LNCaP clone FGC (cell line): ENCODE measurements around the gene AKR1D1.

ENCODE experiments used
- DNase-seq: peaks from one replicate; pipeline ENCODE4 v3.0.0-alpha.2; 2011; ENCODE audit warnings: low read depth
- H3K4me3 ChIP-seq: 2 replicates; pipeline ENCODE4 v1.5.1; 2011; ENCODE audit warnings: mild to moderate bottlenecking, low read depth, low read length, control low read depth
- TF ChIP-seq, protein P1 (sequence below): IDR thresholded peaks from 2 replicates; pipeline ENCODE4 v1.5.1; 2012; ENCODE audit warnings: mild to moderate bottlenecking; ENCODE audit not compliant: control insufficient read depth, insufficient read depth; ENCODE audit errors: extremely low read depth

The AKR1D1 gene

GRCh38 chr7:138063400-138063799 is 12.9 kb upstream of the AKR1D1 start:
- DNase-seq: no peak
- no peak overlapping the region for H3K4me3 ChIP-seq
- TF ChIP-seq, protein P1, sequence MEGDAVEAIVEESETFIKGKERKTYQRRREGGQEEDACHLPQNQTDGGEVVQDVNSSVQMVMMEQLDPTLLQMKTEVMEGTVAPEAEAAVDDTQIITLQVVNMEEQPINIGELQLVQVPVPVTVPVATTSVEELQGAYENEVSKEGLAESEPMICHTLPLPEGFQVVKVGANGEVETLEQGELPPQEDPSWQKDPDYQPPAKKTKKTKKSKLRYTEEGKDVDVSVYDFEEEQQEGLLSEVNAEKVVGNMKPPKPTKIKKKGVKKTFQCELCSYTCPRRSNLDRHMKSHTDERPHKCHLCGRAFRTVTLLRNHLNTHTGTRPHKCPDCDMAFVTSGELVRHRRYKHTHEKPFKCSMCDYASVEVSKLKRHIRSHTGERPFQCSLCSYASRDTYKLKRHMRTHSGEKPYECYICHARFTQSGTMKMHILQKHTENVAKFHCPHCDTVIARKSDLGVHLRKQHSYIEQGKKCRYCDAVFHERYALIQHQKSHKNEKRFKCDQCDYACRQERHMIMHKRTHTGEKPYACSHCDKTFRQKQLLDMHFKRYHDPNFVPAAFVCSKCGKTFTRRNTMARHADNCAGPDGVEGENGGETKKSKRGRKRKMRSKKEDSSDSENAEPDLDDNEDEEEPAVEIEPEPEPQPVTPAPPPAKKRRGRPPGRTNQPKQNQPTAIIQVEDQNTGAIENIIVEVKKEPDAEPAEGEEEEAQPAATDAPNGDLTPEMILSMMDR: no peak

- DNase-seq: no peak
- TF ChIP-seq, protein P1: no peak
- no peak overlapping the region for H3K4me3 ChIP-seq
Observed at GRCh38 chr7:138064856-138065357, 11.4 kb upstream of the AKR1D1 start.

DNA sequence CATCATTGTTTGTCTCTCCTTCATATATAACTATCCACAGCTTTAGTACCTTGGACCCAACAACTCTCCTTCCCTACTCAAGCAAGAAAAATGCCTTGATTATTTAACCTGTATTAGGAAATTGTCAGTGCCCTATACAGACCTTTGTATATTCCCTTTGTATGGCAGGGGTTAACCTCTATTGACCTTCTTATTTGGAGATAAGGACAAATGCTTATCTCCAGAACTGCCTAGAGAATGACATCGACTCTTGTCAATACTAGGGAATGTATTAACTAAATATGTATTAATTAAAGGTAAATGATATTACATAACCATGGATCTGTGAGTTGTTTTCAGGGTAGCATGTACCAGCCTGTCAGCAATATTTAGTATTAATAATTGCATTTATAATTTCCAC is 10.4 kb upstream of the AKR1D1 start:
- H3K4me3 ChIP-seq: no peak overlapping the region
- DNase-seq: no peak
- TF ChIP-seq, protein P1: no peak

DNA sequence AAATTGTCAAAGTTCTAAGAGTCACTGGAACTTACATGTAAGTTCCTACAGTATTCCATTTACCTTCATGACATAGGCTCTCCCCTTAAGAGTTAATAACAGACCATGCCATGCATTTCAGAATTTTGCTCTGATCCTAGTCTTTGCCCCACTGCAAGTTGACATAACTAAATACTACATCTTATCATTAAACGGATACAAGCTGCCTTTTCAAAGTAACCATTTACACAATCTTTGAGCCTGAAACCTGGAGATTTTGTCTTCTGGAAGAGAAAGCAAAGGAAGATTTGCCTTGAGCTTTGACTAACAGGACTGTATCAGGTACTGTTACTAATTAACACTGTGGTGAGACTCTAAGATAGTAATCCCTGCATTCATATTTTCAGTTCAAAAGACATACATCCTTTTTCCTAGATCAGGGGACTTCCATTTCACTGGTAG is 9.3 kb upstream of the AKR1D1 start:
- no peak for DNase-seq
- TF ChIP-seq, protein P1: no peak

DNA sequence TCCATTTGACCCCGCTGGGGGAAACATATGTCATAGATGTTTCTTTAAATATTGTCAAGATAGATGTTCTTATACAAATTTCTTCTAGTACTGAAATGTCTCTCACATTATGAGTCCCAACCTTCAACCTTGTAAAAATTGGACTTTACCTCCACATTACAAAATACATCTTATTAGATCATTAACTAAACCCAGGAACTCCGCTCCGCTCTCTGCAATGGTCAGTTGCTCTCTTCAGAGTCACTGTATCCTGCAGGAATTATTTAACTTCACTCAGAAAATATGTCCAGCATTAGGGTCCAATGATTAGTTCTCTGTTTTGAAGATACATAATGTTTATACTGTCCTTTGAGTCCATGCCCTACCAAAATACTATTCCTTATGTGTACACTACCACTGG is 8.5 kb upstream of the AKR1D1 start:
- no peak overlapping the region for H3K4me3 ChIP-seq
- no peak for DNase-seq
- TF ChIP-seq, protein P1: no peak

More for the DNA sequence above, 9.3 kb upstream of the AKR1D1 start:
- H3K4me3 ChIP-seq: no peak overlapping the region

DNA sequence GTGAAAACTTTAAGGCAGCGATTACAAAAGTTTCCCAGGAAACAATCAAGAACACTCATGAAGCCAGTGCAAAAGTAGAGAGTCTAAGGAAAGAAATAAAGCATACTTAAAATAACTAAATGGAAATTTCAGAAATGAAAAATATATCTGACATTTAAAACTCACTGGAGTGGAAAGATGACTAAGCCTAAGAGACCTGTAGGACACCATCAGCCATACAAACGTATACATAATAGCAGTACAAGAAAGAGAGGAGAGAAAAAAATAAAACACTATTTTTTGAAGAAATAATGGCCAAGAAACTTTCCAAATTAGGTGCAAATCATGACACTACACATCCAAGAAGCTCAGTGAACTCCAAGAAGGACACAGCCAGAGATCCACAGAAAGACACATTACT is 5.4 kb upstream of the AKR1D1 start:
- TF ChIP-seq, protein P1: no peak
- no peak overlapping the region for H3K4me3 ChIP-seq
- no peak for DNase-seq

GRCh38 chr7:138072726-138073125 is 3.5 kb upstream of the AKR1D1 start:
- TF ChIP-seq, protein P1: no peak
- no peak overlapping the region for H3K4me3 ChIP-seq
- DNase-seq: no peak
